K562 (cell line): ENCODE data around the gene FSTL3. TPM values are rescaled to one million over a fixed set of nuclear protein-coding genes. Genes with fewer than 3 reads are reported as not detected.

ENCODE experiments used
- ATF1 ChIP-seq, 2 experiments: fragments of 450-650 bp in 1 of 2; IDR thresholded peaks; 2 replicates each; pipeline ENCODE4 v1.6.1; 2016; ENCODE audit warnings: missing compliant biosample characterization in 1 of 2, missing genetic modification characterization in 1 of 2
- ELF1 ChIP-seq: fragments of 200-800 bp; sonication (Bioruptor generic); IDR thresholded peaks from 2 replicates; pipeline ENCODE4 v1.6.1; 2016; ENCODE audit warnings: missing genetic modification characterization, missing compliant biosample characterization
- GABPB1 ChIP-seq: sonication (generic); formaldehyde crosslinking; IDR thresholded peaks from 2 replicates; pipeline ENCODE4 v1.8.0; 2022; ENCODE audit warnings: mild to moderate bottlenecking, missing genetic modification reagents
- MEIS2 ChIP-seq: fragments of 450-650 bp; IDR thresholded peaks from 2 replicates; pipeline ENCODE4 v1.6.1; 2014; ENCODE audit warnings: mild to moderate bottlenecking; ENCODE audit not compliant: partially characterized antibody
- MGA ChIP-seq: fragments of 450-650 bp; IDR thresholded peaks from 2 replicates; pipeline ENCODE4 v1.6.1; 2016; ENCODE audit warnings: mild to moderate bottlenecking, moderate library complexity
- MNT ChIP-seq, 2 experiments: fragments of 450-650 bp; conservative IDR thresholded peaks; 2 replicates each; pipeline ENCODE4 v1.6.1; 2017; ENCODE audit warnings: mild to moderate bottlenecking in 2 of 2, moderate library complexity in 2 of 2
- NR2C1 ChIP-seq, 2 experiments: fragments of 450-650 bp; IDR thresholded peaks; 2 replicates each; pipeline ENCODE4 v1.6.1; 2017; ENCODE audit warnings: mild to moderate bottlenecking in 2 of 2, antibody characterized with exemption in 1 of 2, inconsistent platforms in 1 of 2, missing compliant biosample characterization in 1 of 2, missing genetic modification characterization in 1 of 2
- POLR2A ChIP-seq: fragments of 450-650 bp; conservative IDR thresholded peaks from 2 replicates; pipeline ENCODE4 v1.6.1; 2016
- RBM14 ChIP-seq: fragments of 200-400 bp; formaldehyde crosslinking; IDR thresholded peaks from 2 replicates; pipeline ENCODE4 v1.6.1; 2018; ENCODE audit warnings: low read depth, mild to moderate bottlenecking, low read length, moderate library complexity, borderline replicate concordance; ENCODE audit not compliant: insufficient read depth
- ZBTB7A ChIP-seq: IDR thresholded peaks from 2 replicates; pipeline ENCODE4 v1.6.1; 2011; ENCODE audit warnings: low read depth, mild to moderate bottlenecking, low read length, moderate library complexity, borderline replicate concordance; ENCODE audit not compliant: control insufficient read depth
- ZNF146 ChIP-seq: IDR thresholded peaks from one replicate; pipeline ENCODE4 v1.6.1; 2018; ENCODE audit warnings: missing compliant biosample characterization; ENCODE audit not compliant: unreplicated experiment
- ZNF274 ChIP-seq: IDR thresholded peaks from 2 replicates; pipeline ENCODE4 v1.6.1; 2011; ENCODE audit warnings: low read depth, mild to moderate bottlenecking, low read length, moderate library complexity, borderline replicate concordance
- polyA plus RNA-seq, 8 experiments: library from polyadenylated mRNA; depleted of rRNA in 4 of 8; stranded (reverse) in 5 of 8; unstranded in 3 of 8; fragments of >200 nt; fragmentation: Nextera tagmentation in 2 of 8; fragmentation: Illumina TruSeq in 1 of 8; extraction: Ambion mirVana in 2 of 8; extraction: Trizol in 1 of 8; gene quantifications; 2 replicates each; pipeline versions ENCODE4 v1.2.1 to v1.2.3, GENCODE V29; 2011 to 2014; ENCODE audit warnings: inconsistent platforms in 1 of 8, missing spikeins in 1 of 8
- total RNA-seq, 7 experiments: library from RNA; depleted of rRNA in 6 of 7; stranded (reverse); fragments of >200 nt in 6 of 7; fragmentation: Illumina TruSeq in 2 of 7; extraction: Trizol in 2 of 7; gene quantifications; 2 replicates each; pipeline versions ENCODE4 v1.2.1 to v1.2.3, GENCODE V29; 2011 to 2021; ENCODE audit warnings: low replicate concordance in 1 of 7

The FSTL3 gene
- total and polyA plus RNA-seq, 9 of the 15 experiments (the other 6 are each of a cell fraction or from before 2014, with no cell fraction given) = 0.35 to 6.8 (median 4.2) TPM; not detected in 1

- TF ChIP-seq MGA (peak; percentile 84), GABPB1 (0 out of 2 replicates have a peak, but pooled peaks have one; percentile 51), ATF1 (CRISPR knock-in tag; IDR thresholded peaks at IDR 0.05) (no peak), ATF1 (tag; IDR thresholded peaks at IDR 0.05) (peak; percentile 40; the same call in 1 of the 2 replicates), ZBTB7A (peak; percentile 91), ELF1 (tag) (peak; percentile 56), ZNF146 (peak; percentile 11), POLR2A (peak; percentile 51; the same call in 1 of the 2 replicates), MEIS2 (no peak), NR2C1 (IDR thresholded peaks at IDR 0.05) (no peak), NR2C1 (tag; IDR thresholded peaks at IDR 0.05) (no peak), RBM14 (0 out of 2 replicates have a peak, but pooled peaks have one; percentile 79), ZNF274 (no peak), MNT (conservative IDR thresholded peaks at IDR 0.05) (peak; percentile 74 to 87)
These were observed 13.8 kb upstream of the FSTL3 start (continued) for GRCh38 chr19:662207-662961.
